Measurements from ENCODE around the gene SAMD9L.

DNA sequence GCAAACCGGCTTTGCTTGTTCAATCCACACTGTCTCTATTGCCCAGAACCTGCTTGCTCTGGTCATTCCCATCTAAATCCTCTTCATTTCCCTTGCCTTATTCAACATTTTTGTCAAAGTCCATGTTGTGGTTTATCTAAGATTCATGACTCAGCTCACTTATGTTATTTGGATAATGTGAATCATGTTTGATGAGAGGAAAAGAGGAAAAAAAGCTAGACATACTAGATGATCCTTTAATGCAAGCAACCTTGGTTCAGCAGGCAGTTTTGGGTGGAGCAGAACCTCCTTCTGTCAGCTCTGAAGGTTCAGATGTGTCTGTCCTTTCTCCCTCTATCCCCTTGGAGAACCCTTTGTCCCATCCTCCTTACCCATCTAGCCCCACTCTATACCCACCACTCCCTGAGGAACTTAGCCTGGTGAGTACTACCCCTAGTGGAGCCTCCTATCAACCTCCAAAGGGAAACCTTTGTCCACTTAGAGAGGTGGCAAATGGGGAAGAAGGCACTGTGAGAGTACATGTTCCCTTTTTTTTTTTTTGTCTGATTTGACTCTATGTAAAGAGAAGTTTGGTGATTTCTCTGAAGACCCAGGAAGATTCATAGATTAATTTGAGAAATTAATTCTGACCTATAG, 2.1 kb upstream of the SAMD9L start:
- TF ChIP-seq EZH2 (IDR thresholded peaks at IDR 0.05; ENCODE audit: low read length, missing control alignments), result no peak
- TF ChIP-seq, protein P1, sequence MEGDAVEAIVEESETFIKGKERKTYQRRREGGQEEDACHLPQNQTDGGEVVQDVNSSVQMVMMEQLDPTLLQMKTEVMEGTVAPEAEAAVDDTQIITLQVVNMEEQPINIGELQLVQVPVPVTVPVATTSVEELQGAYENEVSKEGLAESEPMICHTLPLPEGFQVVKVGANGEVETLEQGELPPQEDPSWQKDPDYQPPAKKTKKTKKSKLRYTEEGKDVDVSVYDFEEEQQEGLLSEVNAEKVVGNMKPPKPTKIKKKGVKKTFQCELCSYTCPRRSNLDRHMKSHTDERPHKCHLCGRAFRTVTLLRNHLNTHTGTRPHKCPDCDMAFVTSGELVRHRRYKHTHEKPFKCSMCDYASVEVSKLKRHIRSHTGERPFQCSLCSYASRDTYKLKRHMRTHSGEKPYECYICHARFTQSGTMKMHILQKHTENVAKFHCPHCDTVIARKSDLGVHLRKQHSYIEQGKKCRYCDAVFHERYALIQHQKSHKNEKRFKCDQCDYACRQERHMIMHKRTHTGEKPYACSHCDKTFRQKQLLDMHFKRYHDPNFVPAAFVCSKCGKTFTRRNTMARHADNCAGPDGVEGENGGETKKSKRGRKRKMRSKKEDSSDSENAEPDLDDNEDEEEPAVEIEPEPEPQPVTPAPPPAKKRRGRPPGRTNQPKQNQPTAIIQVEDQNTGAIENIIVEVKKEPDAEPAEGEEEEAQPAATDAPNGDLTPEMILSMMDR (conservative IDR thresholded peaks at IDR 0.05 in 1 of 2, IDR thresholded peaks at IDR 0.05 in 1 of 2; ENCODE audit: low read depth in 1 of 2, low read length in 2 of 2), result no peak
